H1 (cell line): Measurements from ENCODE around the gene GTF2F2. TPM values are rescaled to one million over a fixed set of nuclear protein-coding genes. Genes with fewer than 3 reads are reported as not detected.

Experiments
- JUND ChIP-seq: IDR thresholded peaks from 2 replicates; pipeline ENCODE4 v1.6.1; 2011; ENCODE audit warnings: mild to moderate bottlenecking, improper control_type of control experiment, low read length
- polyA plus RNA-seq, 7 experiments: library from polyadenylated mRNA; depleted of rRNA in 3 of 7; stranded (reverse) in 5 of 7; unstranded in 2 of 7; fragments of >200 nt in 5 of 7; fragments of 200-250 nt in 2 of 7; gene quantifications; 1 replicate in 5 of 7; 2 replicates in 1 of 7; 4 replicates in 1 of 7; pipeline versions ENCODE4 v1.2.1 to v1.2.3, GENCODE V29; 2011 to 2013; ENCODE audit warnings: missing spikeins in 2 of 7, mixed read lengths in 2 of 7
- total RNA-seq: library from RNA; stranded (reverse); fragmentation: NEBNext Ultra II Directional; extraction: Animal tissue kit (Norgen Biotek cat#: 25700); gene quantifications from 2 replicates; pipeline ENCODE4 v1.2.1, GENCODE V29; 2021

Gene GTF2F2
- total and polyA plus RNA-seq, 2 of the 8 experiments (the other 6 are each of a cell fraction or from before 2014, with no cell fraction given): 10.8 to 31.1 TPM

DNA sequence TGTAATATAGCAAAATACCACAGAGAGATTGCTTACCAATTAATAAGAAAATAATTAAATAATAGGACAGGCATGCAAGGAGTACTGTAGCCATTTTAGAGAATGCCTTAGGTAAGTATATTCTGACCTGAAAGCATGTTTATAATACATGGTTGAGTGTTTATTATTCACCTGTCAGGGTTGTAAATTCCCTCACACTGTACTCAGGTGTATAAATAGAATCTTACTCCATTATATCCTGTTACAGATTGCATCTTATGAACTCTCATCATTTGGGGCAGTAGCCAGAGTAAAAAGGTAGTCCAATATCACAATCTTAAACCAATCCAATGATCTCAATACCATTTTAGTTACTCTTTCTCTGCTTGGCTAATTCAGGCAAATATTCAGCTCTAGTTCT lies 35.8 kb upstream of the GTF2F2 start (continued):
- TF ChIP-seq JUND: no peak
